Heart right ventricle (tissue), 16 donors: ENCODE measurements around the gene RFC5. TPM values are rescaled to one million over a fixed set of nuclear protein-coding genes. Genes with fewer than 3 reads are reported as not detected.

Experiments
- ATAC-seq, 8 donors: fragments of 200-7000 bp; cut with Tn5 transposase; one replicate each; pipeline ENCODE4 v1.9.1; 2020; ENCODE audit warnings: mild to moderate bottlenecking in 8 of 8, moderate library complexity in 8 of 8, moderate number of reproducible peaks in 1 of 8
- DNase-seq, 2 donors: peaks; one replicate each; pipeline ENCODE4 v3.0.0-alpha.2; 2020
- H3K27ac ChIP-seq, 10 donors: fragments of 200-600 bp; sonication (generic) in 2 of 10; one replicate each; pipeline versions ENCODE4 v1.5.0 to v1.8.0; 2020 to 2022; ENCODE audit warnings: mild to moderate bottlenecking in 3 of 10
- H3K27me3 ChIP-seq, 7 donors: fragments of 200-600 bp; one replicate each; pipeline ENCODE4 v1.8.0; 2021 to 2022; ENCODE audit warnings: mild to moderate bottlenecking in 2 of 7
- H3K36me3 ChIP-seq, 9 donors: fragments of 200-600 bp; sonication (generic) in 1 of 9; one replicate each; pipeline versions ENCODE4 v1.5.0 to v1.8.0; 2020 to 2022; ENCODE audit warnings: mild to moderate bottlenecking in 2 of 9
- H3K4me1 ChIP-seq, 9 donors: fragments of 200-600 bp; sonication (generic) in 1 of 9; one replicate each; pipeline versions ENCODE4 v1.5.0 to v1.8.0; 2020 to 2022; ENCODE audit warnings: mild to moderate bottlenecking in 4 of 9
- H3K4me3 ChIP-seq, 10 donors: fragments of 200-600 bp; sonication (generic) in 2 of 10; one replicate each; pipeline versions ENCODE4 v1.5.0 to v1.8.0; 2020 to 2022; ENCODE audit warnings: mild to moderate bottlenecking in 7 of 10, moderate library complexity in 2 of 10
- H3K9me3 ChIP-seq, 11 donors: fragments of 200-600 bp in 10 of 11; sonication (generic) in 2 of 11; one replicate each; pipeline versions ENCODE4 v1.5.0 to v1.8.0; 2013 to 2022; ENCODE audit warnings: mild to moderate bottlenecking in 2 of 11, control low read depth in 1 of 11, moderate library complexity in 1 of 11
- WGBS, 2 donors: extraction: QIAGEN DNeasy Blood & Tissue Kit; methylation state at CpG; one replicate each; pipeline ENCODE4 v1.1.7; 2013; ENCODE audit warnings: inconsistent platforms in 1 of 2; 5-methylcytosine and 5-hydroxymethylcytosine counted together
- intact Hi-C, 10 donors: fragments of 100-400 bp; cut with DNase I; formaldehyde crosslinking; loops; one replicate each; pipeline versions ENCODE4 v1.11.1 to v1.14.2; 2022
- polyA plus RNA-seq, 2 donors: library from polyadenylated mRNA; stranded (reverse); fragments of 200-250 nt; gene quantifications; one replicate each; pipeline ENCODE4 v1.2.3, GENCODE V29; 2013
- total RNA-seq, 10 donors: library from RNA; stranded (reverse); fragmentation: NEBNext Ultra II Directional in 3 of 10; extraction: Animal tissue kit (Norgen Biotek cat#: 25700) in 3 of 10; gene quantifications; one replicate each; pipeline versions ENCODE4 v1.2.1 to v1.2.4, GENCODE V29; 2021 to 2023
- TF ChIP-seq, protein P1 (sequence below), 9 donors: fragments of 200-600 bp; sonication (generic) in 2 of 9; IDR thresholded peaks; one replicate each; pipeline versions ENCODE4 v1.5.0 to v1.8.0; 2021 to 2022; ENCODE audit warnings: antibody characterized with exemption in 9 of 9, mild to moderate bottlenecking in 5 of 9, moderate library complexity in 1 of 9
- donor health status: Arrhythmogenic right ventricular cardiomyopathy.
- donor health status: ischemic (EF 13 %, LVEDD 7.1; RV severe dilation, severe dysfunction).
- donor health status: healthy with polysubstance abuse.
- donor health status: DM: no; HTN: yes; CAD: no.
- donor health status: DM: no; HTN: no; CAD: no.
- donor health status: ischemic (EF 25% LVEDD 6.9; RV normal size, moderate dysfunction).
- donor health status: ischemic (EF 25% LVEDD 5.7; RV mildly dilated, moderate dysfunction).
- donor health status: healthy.
- donor health status: DM: yes; HTN: yes; CAD: no.
- donor health status: Ischemic cardiomyopathy.
- donor health status: ischemic (EF 35%, LVEDD 5.7; RV mildly dilated, moderate dysfunction).
- donor health status: nonischemic (EF 11% LVEDD 7.7; RV severe dilation, severe dysfunction).
- donor health status: DM: yes; HTN: yes; CAD: no.
- donor health status: PGD.
- donor health status: ischemic (EF 29% LVEDD 5.4; RV normal size, mild dysfunction).
- donor health status: nonischemic (EF 23%, LVEDD 6.1; RV moderate dilation, normal function).

The RFC5 gene
- total and polyA plus RNA-seq, 12 donors, result 2.4 to 6.2 (median 4.1) TPM

DNA sequence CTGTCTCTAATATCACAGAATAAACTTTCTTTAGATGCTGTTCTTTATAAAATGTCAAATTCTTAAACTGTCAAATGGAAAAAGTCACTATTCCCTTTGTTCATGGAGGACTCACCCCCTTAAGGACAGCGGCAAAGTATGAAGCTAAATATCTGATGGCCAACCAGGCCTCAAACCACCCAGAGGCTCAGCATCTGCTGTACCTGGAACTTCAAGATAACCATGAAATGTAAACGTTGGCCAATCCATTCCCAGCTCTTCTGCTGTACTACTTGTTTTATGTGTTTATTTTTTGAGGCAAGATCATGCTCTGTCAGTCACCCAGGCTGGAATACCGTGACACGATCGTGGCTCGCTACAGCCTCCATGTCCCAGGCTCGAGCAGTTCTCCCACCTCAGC is 15.7 kb downstream of the RFC5 start:
- H3K27me3 ChIP-seq, result no peaks in the 10 kb centered on the region
- H3K4me1 ChIP-seq, result peaks cover 0 to 14% (median 0%) of the 10 kb centered on the region in 9 donors
- no peak overlapping the region for H3K4me3 ChIP-seq
- TF ChIP-seq, protein P1, sequence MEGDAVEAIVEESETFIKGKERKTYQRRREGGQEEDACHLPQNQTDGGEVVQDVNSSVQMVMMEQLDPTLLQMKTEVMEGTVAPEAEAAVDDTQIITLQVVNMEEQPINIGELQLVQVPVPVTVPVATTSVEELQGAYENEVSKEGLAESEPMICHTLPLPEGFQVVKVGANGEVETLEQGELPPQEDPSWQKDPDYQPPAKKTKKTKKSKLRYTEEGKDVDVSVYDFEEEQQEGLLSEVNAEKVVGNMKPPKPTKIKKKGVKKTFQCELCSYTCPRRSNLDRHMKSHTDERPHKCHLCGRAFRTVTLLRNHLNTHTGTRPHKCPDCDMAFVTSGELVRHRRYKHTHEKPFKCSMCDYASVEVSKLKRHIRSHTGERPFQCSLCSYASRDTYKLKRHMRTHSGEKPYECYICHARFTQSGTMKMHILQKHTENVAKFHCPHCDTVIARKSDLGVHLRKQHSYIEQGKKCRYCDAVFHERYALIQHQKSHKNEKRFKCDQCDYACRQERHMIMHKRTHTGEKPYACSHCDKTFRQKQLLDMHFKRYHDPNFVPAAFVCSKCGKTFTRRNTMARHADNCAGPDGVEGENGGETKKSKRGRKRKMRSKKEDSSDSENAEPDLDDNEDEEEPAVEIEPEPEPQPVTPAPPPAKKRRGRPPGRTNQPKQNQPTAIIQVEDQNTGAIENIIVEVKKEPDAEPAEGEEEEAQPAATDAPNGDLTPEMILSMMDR (IDR thresholded peaks at IDR 0.05), result no peak
- ATAC-seq, result no peak
- DNase-seq, result no peak
- no peaks in the 10 kb centered on the region for H3K9me3 ChIP-seq
- intact Hi-C loops, result loop anchor here in 4 of 10 donors (5.0 to 10.0 kb wide), 2 partner anchors 155 to 157 kb away; no protein-coding TSS in a partner anchor
- peaks cover 0 to 100% (median 75%) of the 10 kb centered on the region in 9 donors for H3K36me3 ChIP-seq
- WGBS, 2 donors, result 91 to 92% methylated on average over 7 of the region's 7 CpGs
- no peak overlapping the region for H3K27ac ChIP-seq

DNA sequence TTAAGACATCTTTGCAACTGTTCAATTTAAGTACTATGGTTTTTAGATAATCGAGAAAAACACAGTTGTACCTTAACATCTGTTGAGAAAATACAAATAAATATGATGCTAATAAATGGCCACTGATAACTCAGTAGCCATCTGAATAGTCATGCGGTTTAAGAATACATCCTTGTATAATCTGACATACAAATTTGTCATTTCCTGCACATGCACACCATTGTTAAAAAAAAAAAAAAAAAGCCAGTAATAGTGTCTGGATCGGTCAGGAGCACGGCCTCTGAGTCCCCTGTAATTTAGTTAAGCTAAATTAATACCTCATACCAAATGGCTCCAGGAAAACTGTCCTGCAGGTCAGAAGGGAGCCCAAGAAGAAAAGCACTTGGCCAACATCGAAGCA is 16.8 kb downstream of the RFC5 start:
- intact Hi-C loops, result loop anchor here in 4 of 10 donors (5.0 to 10.0 kb wide), 2 partner anchors 156 to 159 kb away; no protein-coding TSS in a partner anchor
- TF ChIP-seq, protein P1 (IDR thresholded peaks at IDR 0.05), result no peak
- Histone ChIP-seq H3K27me3 (no peaks in the 10 kb centered on the region), H3K9me3 (no peaks in the 10 kb centered on the region), H3K4me1 (peaks cover 0 to 14% (median 0%) of the 10 kb centered on the region in 9 donors), H3K4me3 (no peak overlapping the region), H3K27ac (no peak overlapping the region), H3K36me3 (peaks cover 0 to 100% (median 81%) of the 10 kb centered on the region in 9 donors)
- DNase-seq, result no peak
- no peak for ATAC-seq
- 78 to 84% methylated on average over 5 of the region's 5 CpGs for WGBS, 2 donors

DNA sequence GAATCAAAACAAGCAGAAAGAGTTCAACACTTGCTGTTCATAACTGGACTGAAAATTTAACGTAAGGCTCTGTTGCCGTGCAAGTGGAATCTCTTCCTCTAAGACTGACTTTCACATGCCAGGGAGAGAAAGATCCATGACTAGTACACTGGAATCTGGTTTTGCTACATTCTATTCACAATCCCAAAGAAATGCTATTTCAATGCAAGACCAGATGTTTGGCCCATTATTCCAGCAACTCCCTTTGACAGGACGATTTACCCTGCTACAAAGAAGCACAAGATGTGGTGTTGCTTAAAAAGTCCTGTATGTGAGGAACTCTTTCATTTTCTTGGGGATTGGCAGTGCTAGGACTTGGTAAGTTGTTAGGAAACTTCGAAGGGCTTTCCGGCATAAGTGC is 17.4 kb downstream of the RFC5 start:
- Histone ChIP-seq H3K9me3 (no peaks in the 10 kb centered on the region), H3K4me3 (no peak overlapping the region), H3K4me1 (peaks cover 0 to 14% (median 0%) of the 10 kb centered on the region in 9 donors), H3K27me3 (no peaks in the 10 kb centered on the region), H3K27ac (no peak overlapping the region), H3K36me3 (peaks cover 0 to 100% (median 86%) of the 10 kb centered on the region in 9 donors)
- WGBS, 2 donors, result 92 to 94% methylated on average over 5 of the region's 5 CpGs
- DNase-seq (no peak), ATAC-seq (no peak)
- intact Hi-C loops, result loop anchor here in 4 of 10 donors (5.0 to 10.0 kb wide), 2 partner anchors 157 to 159 kb away; no protein-coding TSS in a partner anchor
- TF ChIP-seq, protein P1 (IDR thresholded peaks at IDR 0.05), result no peak

DNA sequence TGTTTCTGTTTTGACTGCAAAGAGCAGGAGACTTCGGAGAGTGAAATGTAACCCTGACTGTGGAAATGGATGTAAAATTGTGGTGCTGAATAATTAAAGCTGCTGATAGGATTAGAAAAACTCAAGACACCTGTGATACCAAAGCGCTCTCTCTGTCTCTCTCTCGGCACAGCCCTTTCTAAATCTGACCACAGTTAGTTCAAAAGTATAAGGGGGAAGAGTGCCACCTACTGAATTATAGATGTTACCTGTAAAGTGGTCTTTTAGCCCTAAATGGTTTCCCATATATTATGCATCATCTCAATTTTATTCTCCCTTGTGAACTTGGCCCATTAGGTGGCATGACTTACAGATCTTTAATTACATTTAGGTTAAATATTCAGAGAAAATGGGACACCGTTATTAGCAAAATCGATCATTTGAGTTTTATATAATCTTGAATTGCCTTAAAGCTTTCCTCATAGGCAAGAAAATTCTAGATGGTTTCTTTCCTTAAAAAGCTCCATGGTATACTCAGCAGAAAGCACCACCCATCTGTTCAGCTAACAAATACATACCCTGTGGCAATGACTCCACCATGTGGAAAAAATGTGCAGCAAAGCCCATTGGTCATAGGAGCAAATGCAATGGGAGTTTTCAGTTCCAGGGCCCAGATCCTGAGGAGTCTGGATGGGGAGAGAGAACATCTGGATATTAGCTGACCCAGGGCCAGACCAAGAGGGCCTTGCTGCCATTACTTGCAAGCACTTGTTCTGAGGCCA is 18.1 kb downstream of the RFC5 start:
- Histone ChIP-seq H3K27ac (no peak overlapping the region), H3K27me3 (no peaks in the 10 kb centered on the region), H3K4me1 (peaks cover 0 to 14% (median 0%) of the 10 kb centered on the region in 9 donors), H3K36me3 (peaks cover 0 to 100% (median 93%) of the 10 kb centered on the region in 9 donors), H3K9me3 (no peaks in the 10 kb centered on the region), H3K4me3 (no peak overlapping the region)
- intact Hi-C loops, result loop anchor here in 4 of 10 donors (5.0 to 10.0 kb wide), 2 partner anchors 157 to 160 kb away; no protein-coding TSS in a partner anchor
- TF ChIP-seq, protein P1 (IDR thresholded peaks at IDR 0.05), result peak in 6 of 9 donors; percentile 26 to 49 (median 37)
- ATAC-seq, result peak in 7 of 8 donors; percentile 34 to 76 (median 58)
- no peak for DNase-seq
- WGBS, 2 donors, result 93 to 97% methylated on average over 5 of the region's 5 CpGs
